HepG2 (cell line): ENCODE measurements around the gene FAM114A1. TPM values are rescaled to one million over a fixed set of nuclear protein-coding genes. Genes with fewer than 3 reads are reported as not detected.

Experiments used
- ATAC-seq: fragments of 200-7000 bp; cut with Tn5 transposase; 3 replicates; pipeline ENCODE4 v1.9.1; 2020; ENCODE audit warnings: mild to moderate bottlenecking, moderate library complexity
- BruUV-seq: library from RNA; stranded (reverse); fragments of 400-500 nt; replicated peaks from 2 replicates; lab custom pipeline; 2021; lab: Mats Ljungman, UMichigan
- CTCF ChIA-PET: fragments of 300-600 bp; formaldehyde crosslinking; extraction: SDS; loops from one replicate; lab custom pipeline; 2021; ENCODE audit warnings: low total read pairs, inconsistent platforms, low intra/inter-chr PET ratio; lab: Yijun Ruan, JAX
- POLR2A ChIA-PET: fragments of 350-600 bp; sonication (Branson Sonifier 250); formaldehyde crosslinking; loops from one replicate; lab custom pipeline; 2020; ENCODE audit warnings: antibody characterized with exemption, inconsistent platforms; lab: Yijun Ruan, JAX
- DNase-seq: peaks from one replicate; pipeline ENCODE4 v3.0.0-alpha.2; 2015; ENCODE audit warnings: low spot score
- FAIRE-seq: peaks from 3 replicates; lab custom pipeline; 2011; peaks lifted over from hg19 to GRCh38; lab: Jason Lieb, UNC
- H2AFZ ChIP-seq: one replicate; pipeline ENCODE4 v1.6.1; 2011; ENCODE audit warnings: low read length, inconsistent platforms
- H3K27ac ChIP-seq: fragments of 300-600 bp; 3 replicates; pipeline ENCODE4 v1.8.0; 2011; ENCODE audit warnings: mixed run types, mild to moderate bottlenecking, mixed read lengths, low read length, inconsistent platforms; ENCODE audit not compliant: insufficient read depth; ENCODE audit errors: extremely low read length
- H3K27me3 ChIP-seq, 2 experiments: fragments of 200-600 bp in 1 of 2; 2 replicates in 1 of 2; 3 replicates in 1 of 2; pipeline versions ENCODE4 v1.6.0 to v1.8.0; 2011; ENCODE audit warnings: low read length in 2 of 2, mild to moderate bottlenecking in 2 of 2, moderate library complexity in 2 of 2, inconsistent platforms in 1 of 2; ENCODE audit not compliant: insufficient read depth in 2 of 2, control insufficient read depth in 1 of 2
- H3K36me3 ChIP-seq, 2 experiments: fragments of 200-600 bp in 1 of 2; replicated peaks in 1 of 2; 2 replicates in 1 of 2; 3 replicates in 1 of 2; pipeline versions ENCODE4 v1.5.1 to v1.8.0; 2011; ENCODE audit warnings: low read length in 2 of 2, inconsistent platforms in 1 of 2; ENCODE audit not compliant: insufficient read depth in 2 of 2, control insufficient read depth in 1 of 2
- H3K4me1 ChIP-seq: 2 replicates; pipeline ENCODE4 v1.5.1; 2012; ENCODE audit warnings: low read length, inconsistent platforms; ENCODE audit not compliant: insufficient read depth
- H3K4me2 ChIP-seq: 2 replicates; pipeline ENCODE4 v1.6.0; 2011; ENCODE audit warnings: low read depth, low read length, inconsistent platforms
- H3K4me3 ChIP-seq, 3 experiments: fragments of 200-600 bp in 1 of 3; sonication (generic), shearing (Covaris generic) in 1 of 3; replicated peaks in 1 of 3; 2 replicates each; pipeline ENCODE4 v1.5.1; 2011 to 2016; ENCODE audit warnings: low read length in 3 of 3, inconsistent platforms in 2 of 3, low read depth in 2 of 3, mild to moderate bottlenecking in 2 of 3, control low read depth in 1 of 3, mixed read lengths in 1 of 3; ENCODE audit not compliant: insufficient read depth in 1 of 3
- H3K79me2 ChIP-seq: one replicate; pipeline ENCODE4 v1.6.1; 2011; ENCODE audit warnings: low read length, inconsistent platforms; ENCODE audit not compliant: insufficient read depth
- H3K9ac ChIP-seq: 2 replicates; pipeline ENCODE4 v1.6.0; 2011; ENCODE audit warnings: mild to moderate bottlenecking, low read depth, low read length, inconsistent platforms; ENCODE audit not compliant: insufficient read depth
- H3K9me3 ChIP-seq: 2 replicates; pipeline ENCODE4 v1.5.1; 2012; ENCODE audit warnings: mild to moderate bottlenecking, low read length
- H4K20me1 ChIP-seq: 2 replicates; pipeline ENCODE4 v1.6.0; 2011; ENCODE audit warnings: inconsistent platforms, mild to moderate bottlenecking, low read length, moderate library complexity; ENCODE audit not compliant: insufficient read depth
- ATF7 ChIP-seq, 2 experiments: fragments of 450-650 bp in 1 of 2; sonication (generic) in 1 of 2; formaldehyde crosslinking in 1 of 2; IDR thresholded peaks; 2 replicates each; pipeline versions ENCODE4 v1.4.0 to v1.6.1; 2016 to 2020; ENCODE audit warnings: antibody characterized with exemption in 1 of 2, mild to moderate bottlenecking in 1 of 2, missing genetic modification reagents in 1 of 2
- CEBPB ChIP-seq: IDR thresholded peaks from 2 replicates; pipeline ENCODE4 v1.6.1; 2011; ENCODE audit warnings: low read depth, low read length, improper control_type of control experiment, borderline replicate concordance
- EEA1 ChIP-seq: sonication (generic); formaldehyde crosslinking; IDR thresholded peaks from 2 replicates; pipeline ENCODE4 v1.5.1; 2020; ENCODE audit warnings: mild to moderate bottlenecking, missing genetic modification reagents, borderline replicate concordance
- MBD4 ChIP-seq: IDR thresholded peaks from 2 replicates; pipeline ENCODE4 v1.6.1; 2012; ENCODE audit warnings: low read length, inconsistent platforms, borderline replicate concordance
- MLLT10 ChIP-seq: sonication (generic); formaldehyde crosslinking; IDR thresholded peaks from 2 replicates; pipeline ENCODE4 v1.4.0; 2020; ENCODE audit warnings: missing genetic modification reagents
- ZNF367 ChIP-seq: sonication (generic); formaldehyde crosslinking; IDR thresholded peaks from 2 replicates; pipeline ENCODE4 v1.4.0; 2020; ENCODE audit warnings: missing genetic modification reagents, borderline replicate concordance
- WGBS: methylation state at CpG from one replicate; pipeline ENCODE4 v1.1.6; 2017; ENCODE audit warnings: low lambda C conversion rate; 5-methylcytosine and 5-hydroxymethylcytosine counted together
- in situ Hi-C: cut with HindIII; loops from 2 replicates; pipeline ENCODE4 v1.10.0; 2017; ENCODE audit warnings: low pct_unique_long_range_greater_than_20kb; ENCODE audit not compliant: extremely low pct_ligation_motif_present
- intact Hi-C: fragments of 100-400 bp; cut with micrococcal nuclease; formaldehyde crosslinking; loops from one replicate; pipeline ENCODE4 v1.10.0; 2022; ENCODE audit not compliant: unreplicated experiment
- polyA plus RNA-seq, 8 experiments: library from polyadenylated mRNA; depleted of rRNA in 3 of 8; stranded (reverse) in 7 of 8; unstranded in 1 of 8; fragments of >200 nt; fragmentation: Illumina TruSeq in 4 of 8; extraction: Trizol in 4 of 8; gene quantifications; 2 replicates each; pipeline versions ENCODE4 v1.2.1 to v1.2.3, GENCODE V29; 2011 to 2016; ENCODE audit warnings: low read depth in 4 of 8, missing spikeins in 1 of 8, mixed read lengths in 1 of 8; ENCODE audit not compliant: insufficient read depth in 1 of 8
- total RNA-seq, 5 experiments: library from RNA; depleted of rRNA; stranded (reverse); fragments of >200 nt; fragmentation: Illumina TruSeq; extraction: Trizol; gene quantifications; 2 replicates each; pipeline ENCODE4 v1.2.3, GENCODE V29; 2016; ENCODE audit warnings: low read depth in 1 of 5
- TF ChIP-seq, protein P1 (sequence below): IDR thresholded peaks from 2 replicates; pipeline ENCODE4 v1.6.1; 2016; ENCODE audit warnings: control low read depth

The FAM114A1 gene
- total and polyA plus RNA-seq, 2 of the 13 experiments (the other 11 are each of a cell fraction or from before 2014, with no cell fraction given): 61.0 to 76.9 TPM

DNA sequence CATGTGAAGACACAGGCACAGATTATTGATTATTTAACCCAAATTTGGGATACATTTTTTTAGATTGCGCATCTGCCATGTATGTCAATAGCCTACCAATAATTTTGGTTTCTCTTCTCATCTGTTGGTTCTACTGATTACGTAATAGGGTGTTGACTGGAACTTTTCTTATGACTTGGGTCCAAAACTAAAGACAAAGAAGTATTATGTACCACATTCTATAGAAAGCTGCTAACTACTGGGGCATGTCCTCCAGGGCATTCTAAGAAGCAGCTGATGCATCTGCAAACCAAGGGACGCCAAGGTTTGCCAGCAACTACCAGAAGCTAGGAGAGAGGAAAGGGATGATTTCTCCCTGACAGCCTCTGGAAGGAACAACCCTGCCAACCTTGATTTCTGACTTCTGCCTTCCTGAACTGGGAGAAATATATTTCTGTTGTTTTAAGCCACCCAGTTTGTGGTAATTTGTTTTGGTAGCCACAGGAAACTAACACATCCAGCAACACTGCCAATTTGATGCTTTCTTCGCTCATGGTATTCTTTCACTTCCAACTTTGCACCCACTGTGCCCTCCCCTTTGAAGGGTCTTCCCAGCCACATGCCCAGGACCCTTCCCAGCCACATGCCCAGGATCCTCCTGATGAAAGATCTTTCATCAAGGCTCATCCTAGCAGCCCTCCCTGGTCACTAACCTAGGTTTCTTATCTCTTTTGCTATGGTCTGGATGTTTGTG, 47.1 kb upstream of the FAM114A1 start:
- Histone ChIP-seq H3K4me3 (no peak overlapping the region), H3K9ac (no peak overlapping the region), H3K36me3 (no peaks in the 10 kb centered on the region), H3K9me3 (no peaks in the 10 kb centered on the region), H2AFZ (no peak overlapping the region), H3K4me2 (no peak overlapping the region), H4K20me1 (no peaks in the 10 kb centered on the region), H3K4me1 (no peaks in the 10 kb centered on the region; the same call in 1 of the 2 replicates), H3K27me3 (no peaks in the 10 kb centered on the region), H3K79me2 (no peaks in the 10 kb centered on the region), H3K27ac (no peak overlapping the region)
- TF ChIP-seq EEA1 (CRISPR knock-in tag) (no peak), MBD4 (no peak), CEBPB (peak; percentile 49; the same call in 1 of the 2 replicates), ATF7 (IDR thresholded peaks at IDR 0.05) (0 out of 2 replicates have a peak, but pooled peaks have one; percentile 11), ATF7 (CRISPR knock-in tag; IDR thresholded peaks at IDR 0.05) (no peak)
- 34% methylated on average over 4 of the region's 4 CpGs for WGBS
- ChIA-PET CTCF (interaction anchor here (1.1 kb wide), 1 partner anchor 61 kb away, joined by 3 read pairs; no protein-coding TSS in a partner anchor), POLR2A (no interaction called here)
- in situ Hi-C loops: no loop called here
- DNase-seq (no peak), ATAC-seq (no peak), FAIRE-seq (no peak)
- intact Hi-C loops: no loop called here
- BruUV-seq: no TSS peak

DNA sequence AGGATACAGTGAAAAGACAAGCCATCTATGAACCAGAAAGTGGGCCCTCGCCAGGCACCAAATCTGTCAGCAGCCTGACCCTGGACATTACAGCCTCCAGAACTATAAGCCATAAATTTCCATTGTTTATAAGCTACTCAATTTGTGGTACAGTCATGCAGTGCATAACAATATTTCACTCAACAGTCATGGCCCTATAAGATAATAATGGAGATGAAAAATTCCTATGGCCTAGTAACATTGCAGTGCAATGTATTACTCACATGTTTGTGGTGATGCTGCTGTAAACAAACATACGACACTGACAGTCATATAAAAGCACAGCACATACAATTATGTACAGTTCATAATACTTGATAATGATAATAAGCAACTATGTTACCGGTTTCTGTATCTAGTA, 45.9 kb upstream of the FAM114A1 start:
- in situ Hi-C loops: no loop called here
- ATAC-seq (no peak), DNase-seq (no peak)
- H3K9ac ChIP-seq: no peak overlapping the region
- no TSS peak for BruUV-seq
- H3K36me3 ChIP-seq: no peaks in the 10 kb centered on the region
- no peak overlapping the region for H2AFZ ChIP-seq
- no peaks in the 10 kb centered on the region for H3K79me2 ChIP-seq
- ChIA-PET CTCF (no interaction called here), POLR2A (no interaction called here)
- H3K9me3 ChIP-seq: no peaks in the 10 kb centered on the region
- no peak overlapping the region for H3K4me3 ChIP-seq
- no peak overlapping the region for H3K4me2 ChIP-seq
- WGBS: 43% methylated on average over 3 of the region's 3 CpGs
- no peak overlapping the region for H3K27ac ChIP-seq
- TF ChIP-seq MLLT10 (no peak), ZNF367 (CRISPR knock-in tag) (no peak)
- TF ChIP-seq, protein P1, sequence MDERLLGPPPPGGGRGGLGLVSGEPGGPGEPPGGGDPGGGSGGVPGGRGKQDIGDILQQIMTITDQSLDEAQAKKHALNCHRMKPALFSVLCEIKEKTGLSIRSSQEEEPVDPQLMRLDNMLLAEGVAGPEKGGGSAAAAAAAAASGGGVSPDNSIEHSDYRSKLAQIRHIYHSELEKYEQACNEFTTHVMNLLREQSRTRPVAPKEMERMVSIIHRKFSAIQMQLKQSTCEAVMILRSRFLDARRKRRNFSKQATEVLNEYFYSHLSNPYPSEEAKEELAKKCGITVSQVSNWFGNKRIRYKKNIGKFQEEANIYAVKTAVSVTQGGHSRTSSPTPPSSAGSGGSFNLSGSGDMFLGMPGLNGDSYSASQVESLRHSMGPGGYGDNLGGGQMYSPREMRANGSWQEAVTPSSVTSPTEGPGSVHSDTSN: no peak
- TF ChIP-seq, all 625 proteins: peak for 0
- H3K27me3 ChIP-seq: no peaks in the 10 kb centered on the region
- H3K4me1 ChIP-seq: no peaks in the 10 kb centered on the region; the same call in 1 of the 2 replicates
- no peak for FAIRE-seq
- H4K20me1 ChIP-seq: no peaks in the 10 kb centered on the region
- intact Hi-C loops: no loop called here
